Measurements from ENCODE around the gene FASTK. TPM values are rescaled to one million over a fixed set of nuclear protein-coding genes. Genes with fewer than 3 reads are reported as not detected.

Gene FASTK
- total RNA-seq, 2 experiments from 2014 or later, result 78.3 to 84.4 TPM

- CTCF ChIA-PET, result interaction anchor here (1.4 kb wide), 1 partner anchor 34 kb away, joined by 4 read pairs; no protein-coding TSS in a partner anchor
- POLR2A ChIA-PET, result interaction anchor here (1.7 kb wide), 1 partner anchor 11 kb away, joined by 4 read pairs; no protein-coding TSS in a partner anchor
Measured at GRCh38 chr7:151076863-151077704, 3.5 kb downstream of the FASTK start.

DNA sequence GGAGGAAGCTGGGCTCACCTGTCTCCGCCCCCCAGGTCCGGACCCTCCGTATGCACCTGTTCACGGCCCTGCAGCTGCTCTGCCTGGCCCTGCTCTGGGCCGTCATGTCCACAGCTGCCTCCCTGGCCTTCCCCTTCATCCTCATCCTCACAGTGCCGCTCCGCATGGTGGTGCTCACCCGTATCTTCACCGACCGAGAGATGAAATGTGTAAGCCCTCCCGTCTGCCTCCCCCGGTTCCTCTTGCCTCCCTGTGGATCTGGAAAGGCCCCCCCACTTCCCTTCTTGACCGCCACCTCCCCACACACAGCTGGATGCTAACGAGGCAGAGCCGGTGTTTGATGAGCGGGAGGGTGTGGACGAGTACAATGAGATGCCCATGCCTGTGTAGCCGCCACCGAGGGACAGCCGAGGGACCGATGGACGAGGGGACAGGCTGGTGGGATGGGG, 4.6 kb downstream of the FASTK start:
- ChIA-PET CTCF (no interaction called here), POLR2A (no interaction called here)

GRCh38 chr7:151075662-151075971, 5.0 kb downstream of the FASTK start:
- CTCF ChIA-PET, result no interaction called here
- POLR2A ChIA-PET, result no interaction called here

DNA sequence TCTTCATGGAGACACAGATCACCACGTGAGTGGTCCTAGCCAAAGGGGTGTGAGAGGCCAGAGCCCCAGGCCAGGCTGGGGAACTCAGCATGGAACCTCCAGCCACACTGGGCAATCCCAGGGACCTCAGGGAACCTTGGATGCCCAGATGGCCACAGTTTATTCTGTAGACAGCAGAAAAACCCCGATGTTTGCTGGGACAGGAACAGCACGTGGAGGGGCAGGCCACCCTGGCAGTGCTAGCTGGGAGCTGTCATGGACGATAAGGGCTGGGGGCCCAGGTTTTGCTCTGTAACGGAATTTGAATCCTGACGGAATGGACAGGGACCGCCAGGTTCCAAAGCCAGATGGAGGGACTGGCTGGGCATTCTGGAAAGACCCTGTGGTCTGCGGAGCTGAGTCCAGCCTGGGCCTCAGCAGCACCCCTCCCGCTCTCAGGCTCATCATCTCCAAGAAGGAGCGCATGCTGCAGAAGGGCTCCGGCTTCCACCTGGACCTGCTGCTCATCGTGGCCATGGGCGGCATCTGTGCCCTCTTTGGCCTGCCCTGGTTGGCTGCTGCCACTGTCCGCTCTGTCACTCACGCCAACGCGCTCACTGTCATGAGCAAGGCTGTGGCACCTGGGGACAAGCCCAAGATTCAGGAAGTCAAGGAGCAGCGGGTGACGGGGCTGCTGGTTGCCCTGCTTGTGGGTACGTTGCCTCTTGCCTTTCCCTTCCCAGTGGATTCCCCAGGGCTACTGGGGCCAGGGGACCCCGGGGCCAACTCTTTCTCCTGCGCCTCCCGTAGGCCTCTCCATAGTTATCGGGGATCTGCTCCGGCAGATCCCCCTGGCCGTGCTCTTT, 5.6 kb downstream of the FASTK start:
- ChIA-PET POLR2A (no interaction called here), CTCF (interaction anchor here (1.3 kb wide), 1 partner anchor 12 kb away, joined by 7 read pairs; no protein-coding TSS in a partner anchor)

DNA sequence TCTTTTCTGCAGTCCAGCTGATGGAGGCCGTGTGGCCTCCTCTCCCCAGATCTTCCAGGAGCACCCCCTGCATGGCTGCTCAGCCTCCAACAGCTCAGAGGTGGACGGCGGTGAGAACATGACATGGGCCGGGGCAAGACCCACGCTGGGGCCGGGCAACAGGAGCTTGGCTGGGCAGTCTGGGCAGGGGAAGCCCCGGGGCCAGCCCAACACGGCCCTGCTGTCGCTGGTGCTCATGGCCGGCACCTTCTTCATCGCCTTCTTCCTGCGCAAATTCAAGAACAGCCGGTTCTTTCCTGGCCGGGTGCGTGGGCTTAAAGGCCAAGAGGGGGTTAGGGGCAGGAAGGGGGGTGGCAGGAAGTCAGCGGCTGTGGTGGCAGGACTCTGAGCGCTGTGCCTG, 6.6 kb downstream of the FASTK start:
- POLR2A ChIA-PET, result no interaction called here
- CTCF ChIA-PET, result interaction anchor here (1.3 kb wide), 1 partner anchor 11 kb away, joined by 7 read pairs; no protein-coding TSS in a partner anchor

GRCh38 chr7:151071032-151071866, 9.4 kb downstream of the FASTK start:
- CTCF ChIA-PET, result interaction anchor here (1.0 kb wide), 1 partner anchor 8 kb away, joined by 3 read pairs; no protein-coding TSS in a partner anchor

DNA sequence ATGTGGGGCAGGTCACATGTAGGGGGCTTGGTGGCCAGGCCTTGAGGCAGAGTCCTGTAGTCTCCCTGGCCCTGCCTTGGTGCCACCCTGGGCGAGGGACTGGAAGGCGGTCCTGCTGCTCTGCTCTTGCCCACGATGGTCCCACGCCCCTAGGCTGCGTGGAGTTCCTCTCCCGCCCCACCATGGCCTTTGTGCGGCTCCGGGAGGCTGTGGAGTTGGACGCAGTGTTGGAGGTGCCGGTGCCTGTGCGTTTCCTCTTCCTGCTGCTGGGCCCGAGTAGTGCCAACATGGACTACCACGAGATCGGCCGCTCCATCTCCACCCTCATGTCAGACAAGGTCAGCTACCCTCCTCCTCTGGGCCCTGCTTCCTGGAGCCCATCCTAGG, 10.0 kb downstream of the FASTK start:
- POLR2A ChIA-PET, result no interaction called here
- CTCF ChIA-PET, result interaction anchor here (1.0 kb wide), 1 partner anchor 9 kb away, joined by 3 read pairs; no protein-coding TSS in a partner anchor

More at GRCh38 chr7:151071032-151071866, 9.4 kb downstream of the FASTK start:
- POLR2A ChIA-PET, result no interaction called here

DNA sequence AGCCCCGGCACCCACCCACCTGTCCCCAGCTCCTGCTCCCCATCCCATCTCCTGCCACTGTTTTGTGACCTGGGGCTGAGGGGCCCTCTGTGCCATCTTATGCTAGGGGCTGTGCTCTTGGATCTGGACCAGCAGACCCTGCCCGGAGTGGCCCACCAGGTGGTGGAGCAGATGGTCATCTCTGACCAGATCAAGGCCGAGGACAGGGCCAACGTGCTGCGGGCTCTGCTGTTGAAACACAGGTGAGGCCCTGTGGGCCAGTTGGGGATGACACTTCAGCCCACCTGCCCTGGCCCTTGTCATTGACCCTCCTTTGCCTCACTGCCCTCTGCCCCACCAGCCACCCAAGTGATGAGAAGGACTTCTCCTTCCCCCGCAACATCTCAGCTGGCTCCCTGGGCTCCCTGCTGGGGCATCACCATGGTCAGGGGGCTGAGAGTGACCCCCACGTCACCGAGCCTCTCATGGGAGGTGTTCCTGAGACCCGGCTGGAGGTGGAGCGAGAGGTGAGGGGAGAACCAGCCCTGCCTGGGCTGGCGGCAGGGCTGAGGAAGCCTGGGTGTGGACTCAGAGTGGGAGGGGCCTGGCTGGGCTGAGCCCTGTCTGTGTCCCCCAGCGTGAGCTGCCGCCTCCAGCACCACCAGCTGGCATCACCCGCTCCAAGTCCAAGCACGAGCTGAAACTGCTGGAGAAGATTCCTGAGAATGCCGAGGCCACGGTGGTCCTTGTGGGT, 10.6 kb downstream of the FASTK start:
- ChIA-PET POLR2A (no interaction called here), CTCF (interaction anchor here (1.0 kb wide), 1 partner anchor 9 kb away, joined by 3 read pairs; no protein-coding TSS in a partner anchor)

DNA sequence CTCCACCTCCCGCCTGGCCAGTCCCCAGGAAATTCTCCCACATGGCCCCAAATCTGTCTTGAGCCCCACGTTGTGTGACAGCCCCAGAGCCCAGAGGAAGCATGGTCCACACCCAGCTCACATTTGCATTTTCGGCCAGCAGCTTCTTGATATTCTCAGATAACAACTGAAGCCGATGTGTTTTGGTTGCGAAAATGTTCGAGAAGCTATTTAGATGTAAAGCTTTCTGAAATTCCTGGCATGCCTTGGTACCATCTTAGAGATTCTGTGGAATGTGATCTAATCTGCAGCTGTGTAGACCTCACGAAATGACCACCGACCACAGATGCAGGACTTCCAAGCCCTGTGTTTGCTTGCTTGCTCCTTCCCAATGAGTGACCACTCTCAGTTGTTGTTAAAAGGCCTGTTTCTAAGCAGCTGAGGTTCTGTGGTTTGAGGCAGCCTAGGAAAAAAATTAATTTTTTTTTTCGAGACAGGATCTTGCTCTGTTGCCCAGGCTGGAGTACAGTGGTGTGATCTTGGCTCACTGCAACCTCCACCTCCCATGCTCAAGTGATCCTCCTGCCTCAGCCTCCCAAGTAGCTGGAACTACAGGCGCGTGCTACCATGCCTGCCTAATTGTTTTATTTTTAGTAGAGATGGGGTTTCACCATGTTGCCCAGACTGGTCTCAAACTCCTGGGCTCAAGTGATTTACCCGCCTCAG, 12.4 kb downstream of the FASTK start:
- ChIA-PET CTCF (interaction anchor here (1.2 to 1.3 kb wide), 2 partner anchors 8 to 43 kb away, joined by 3 to 5 read pairs; no protein-coding TSS in a partner anchor), POLR2A (interaction anchor here (1.1 kb wide), 1 partner anchor 9 kb away, joined by 4 read pairs; the partner anchor contains the start of gene SLC4A2)

- ChIA-PET POLR2A (interaction anchor here (1.2 kb wide), 1 partner anchor 11 kb away, joined by 4 read pairs; no protein-coding TSS in a partner anchor), CTCF (no interaction called here)
Measured at GRCh38 chr7:151066273-151066974, 14.2 kb downstream of the FASTK start.

DNA sequence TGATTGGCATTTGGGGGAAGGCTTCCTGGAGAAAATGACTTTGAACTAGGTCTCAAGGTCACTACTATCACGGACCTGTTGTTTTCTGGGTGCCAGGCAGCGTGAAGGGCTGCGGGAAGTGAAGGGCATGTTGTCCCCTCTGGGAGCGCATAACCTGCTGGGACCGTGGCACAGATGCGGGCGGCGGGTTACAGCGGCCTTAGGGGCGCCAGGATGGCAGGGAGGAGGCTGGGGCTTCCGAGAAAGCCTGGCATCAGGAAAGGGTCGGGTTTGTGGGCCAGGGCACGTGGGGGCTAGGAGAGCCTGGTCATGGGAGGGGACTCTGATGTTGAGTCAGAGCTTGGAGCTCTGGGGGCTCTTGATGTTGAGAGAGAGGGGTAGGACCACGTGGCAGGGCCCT, 15.1 kb downstream of the FASTK start:
- POLR2A ChIA-PET, result interaction anchor here (1.2 kb wide), 1 partner anchor 12 kb away, joined by 4 read pairs; no protein-coding TSS in a partner anchor
- CTCF ChIA-PET, result interaction anchor here (1.2 kb wide), 1 partner anchor 37 kb away, joined by 3 read pairs; the partner anchor contains the start of gene ABCB8

- ChIA-PET POLR2A (no interaction called here), CTCF (interaction anchor here (1.2 kb wide), 1 partner anchor 37 kb away, joined by 3 read pairs; the partner anchor contains the start of gene ABCB8)
Measured at GRCh38 chr7:151064993-151065392, 15.6 kb downstream of the FASTK start.

DNA sequence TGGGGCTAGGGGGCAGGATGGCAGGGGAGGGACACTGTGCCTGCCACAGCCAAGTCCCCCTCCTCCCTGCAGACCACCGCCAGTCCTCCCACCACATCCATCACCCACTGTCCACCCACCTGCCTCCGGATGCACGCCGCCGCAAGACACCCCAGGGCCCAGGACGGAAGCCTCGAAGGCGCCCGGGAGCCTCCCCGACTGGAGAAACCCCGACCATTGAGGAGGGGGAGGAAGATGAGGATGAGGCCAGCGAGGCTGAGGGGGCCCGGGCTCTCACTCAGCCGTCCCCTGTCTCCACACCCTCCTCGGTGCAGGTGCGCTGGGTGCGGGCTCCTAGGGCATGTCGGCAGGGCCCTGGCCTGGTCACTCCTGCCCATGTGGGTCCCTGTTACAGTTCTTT, 16.2 kb downstream of the FASTK start:
- CTCF ChIA-PET, result no interaction called here
- POLR2A ChIA-PET, result no interaction called here

- POLR2A ChIA-PET, result interaction anchor here (0.6 kb wide), 1 partner anchor 240 kb away, joined by 3 read pairs; no protein-coding TSS in a partner anchor
- CTCF ChIA-PET, result interaction anchor here (0.9 to 1.9 kb wide), 4 partner anchors 9 to 47 kb away, joined by 3 to 7 read pairs (median 4); partner anchors contain the start of gene FASTK
Measured at GRCh38 chr7:151063212-151063561, 17.4 kb downstream of the FASTK start.

DNA sequence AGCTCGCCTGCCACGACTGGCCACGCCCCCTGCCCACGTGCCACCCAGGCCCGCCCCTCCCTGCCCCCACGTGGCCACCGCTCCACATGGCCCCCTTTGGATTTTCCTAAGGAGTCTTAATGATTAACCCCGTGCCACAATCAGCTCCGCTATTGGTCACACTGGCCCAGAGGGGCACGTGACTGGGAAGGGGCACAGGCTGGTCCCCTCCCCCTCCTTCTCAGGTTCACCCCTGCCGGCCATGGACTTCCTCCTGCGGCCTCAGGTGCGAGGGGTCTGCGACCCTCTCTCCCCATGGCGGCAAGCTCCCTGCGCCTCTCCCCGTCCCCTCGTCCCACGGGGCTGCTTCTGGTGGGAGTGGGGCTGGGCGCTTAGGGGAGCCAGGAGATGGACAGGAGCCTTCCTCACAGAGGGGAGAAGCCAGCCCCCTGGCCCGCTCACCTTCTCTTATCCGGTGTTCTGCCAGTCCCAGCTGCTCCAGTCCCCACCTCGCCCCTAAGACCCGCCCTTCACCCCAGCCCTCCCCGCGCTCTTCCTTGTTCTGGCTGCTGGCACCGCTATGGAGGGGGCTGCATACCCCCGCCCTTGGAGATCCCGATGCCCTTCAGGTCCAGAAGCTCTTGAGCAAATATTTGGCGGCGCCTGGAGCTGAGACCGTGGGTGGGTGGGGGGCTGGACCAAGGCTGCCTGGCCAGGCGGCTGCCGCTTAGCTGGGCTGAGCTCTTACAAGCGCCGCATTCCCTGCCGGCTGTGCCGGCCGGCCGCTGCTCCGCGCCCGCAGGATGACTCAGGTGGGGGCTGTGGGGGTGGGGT, 18.0 kb downstream of the FASTK start:
- ChIA-PET POLR2A (interaction anchor here (0.6 kb wide), 1 partner anchor 240 kb away, joined by 3 read pairs; no protein-coding TSS in a partner anchor), CTCF (interaction anchor here (0.7 to 1.9 kb wide), 5 partner anchors 10 to 235 kb away, joined by 3 to 7 read pairs (median 4); partner anchors contain the start of gene FASTK)

DNA sequence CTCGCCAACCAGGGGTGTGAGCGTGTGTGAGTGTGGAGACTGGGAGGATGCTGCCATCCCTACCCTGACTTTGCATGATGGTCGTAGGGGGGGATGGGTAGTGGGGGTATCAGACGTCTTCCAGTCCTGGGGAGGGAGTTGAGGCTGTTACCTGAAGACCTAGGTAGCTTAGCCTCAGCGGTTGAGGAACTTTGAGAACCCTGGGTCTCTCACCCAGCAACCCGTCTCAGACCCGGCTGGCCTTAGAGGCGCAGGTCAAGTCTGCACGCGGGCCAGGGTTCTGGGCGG, 18.6 kb downstream of the FASTK start:
- ChIA-PET CTCF (interaction anchor here (1.5 to 1.9 kb wide), 3 partner anchors 12 to 48 kb away, joined by 3 to 7 read pairs (median 4); partner anchors contain the start of gene FASTK), POLR2A (no interaction called here)
